Activated effector memory CD4-positive, alpha-beta T cell treated with anti-CD3 and anti-CD28 coated beads, Interleukin-2, amount 50 U/mL, for 16 hours (primary cell): ENCODE results near the gene KCNJ6.

Experiments used
- DNase-seq: peaks from one replicate; pipeline ENCODE4 v3.0.0-alpha.2; 2020

The KCNJ6 gene

DNA sequence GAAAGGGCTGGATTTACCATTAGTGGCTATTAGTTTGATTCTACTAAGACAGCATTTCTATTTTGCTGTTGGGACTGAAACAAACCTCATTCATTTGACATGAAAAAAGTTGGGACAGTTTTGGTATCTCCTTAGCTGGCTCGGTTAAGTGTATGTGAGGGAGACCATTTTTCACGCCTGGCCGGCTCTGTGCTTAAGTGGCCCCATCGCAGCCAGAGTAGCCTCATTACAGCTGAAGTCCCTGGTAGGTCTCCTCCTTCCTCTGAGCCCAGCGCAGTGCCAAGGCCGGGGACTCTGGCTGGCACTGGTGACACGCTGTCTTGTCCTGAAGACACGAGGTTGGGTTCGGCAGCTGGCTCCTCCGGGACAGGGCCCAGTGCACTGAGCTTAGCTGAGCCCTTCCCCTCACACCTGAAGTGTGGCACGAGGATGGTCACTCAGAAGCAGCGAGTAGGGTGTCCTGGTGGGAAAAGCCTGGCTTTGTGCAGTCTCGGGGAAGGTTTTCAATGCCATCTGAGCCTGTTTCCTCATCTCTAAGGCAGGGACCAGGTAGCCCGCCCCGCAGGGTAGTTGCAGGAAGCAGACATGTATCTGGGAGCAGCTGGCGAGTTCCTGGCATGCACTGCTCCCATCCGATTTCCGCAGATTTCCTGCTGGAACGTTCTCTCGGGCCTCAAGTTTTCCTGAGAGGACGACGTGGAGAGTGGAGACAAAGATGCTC lies 353.2 kb downstream of the KCNJ6 start:
- no peak for DNase-seq

- no peak for DNase-seq
Measured at GRCh38 chr21:37561941-37562919, 354.0 kb downstream of the KCNJ6 start.

DNA sequence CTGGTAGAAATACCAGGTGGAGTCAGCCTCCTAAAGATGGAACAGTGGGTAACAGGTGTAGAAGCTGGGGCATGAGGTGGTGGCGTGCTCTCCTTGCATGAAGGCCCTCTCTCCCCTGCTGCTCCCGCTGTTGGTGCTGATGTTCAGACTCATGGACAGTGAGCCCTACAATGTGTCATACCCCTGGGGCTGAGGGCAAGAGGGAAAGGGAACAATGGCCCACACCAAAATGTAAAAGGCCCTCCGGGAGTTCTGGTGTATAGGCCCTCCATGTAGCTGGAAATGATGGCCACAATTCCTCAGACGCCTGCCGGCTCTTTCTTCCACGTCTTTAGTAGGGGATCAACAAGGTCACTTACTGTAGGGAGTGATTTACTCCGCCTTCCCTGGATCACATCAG lies 354.8 kb downstream of the KCNJ6 start:
- DNase-seq: no peak

DNA sequence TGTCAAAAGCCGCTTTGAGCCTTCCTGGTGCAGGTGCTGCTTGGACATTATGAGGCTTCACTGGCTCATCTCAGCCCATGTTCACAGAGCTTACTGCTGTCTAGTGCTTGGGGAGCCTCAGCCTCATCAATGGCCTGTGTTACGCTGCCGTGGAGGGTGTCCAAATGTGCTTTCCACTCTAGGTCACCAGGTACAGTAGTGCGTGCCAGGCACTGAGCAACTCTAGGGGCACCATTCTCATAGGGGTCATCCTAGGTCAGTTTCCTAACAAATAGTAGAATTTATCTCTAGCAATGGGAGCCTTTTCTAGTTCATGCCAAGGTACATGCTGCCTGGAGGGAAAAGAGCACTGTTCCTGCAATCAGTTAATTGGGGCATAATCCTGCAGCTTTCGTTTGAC lies 355.9 kb downstream of the KCNJ6 start:
- DNase-seq: no peak

GRCh38 chr21:37558676-37559211 lies 357.5 kb downstream of the KCNJ6 start:
- DNase-seq: no peak
